ENCODE results near the gene ATP6V1F.

ATP6V1F gene

GRCh38 chr7:128865996-128866877 lies 3.6 kb downstream of the ATP6V1F start:
- no CpG with 5 or more reads among the region's 27 CpGs for WGBS (ENCODE audit: extremely low coverage, insufficient coverage, insufficient read length)
- Histone ChIP-seq H2BK120ac (ENCODE audit: insufficient read depth, low read length, poor library complexity) (no peak overlapping the region), H3K4me2 (ENCODE audit: low read length) (no peak overlapping the region), H3K79me1 (ENCODE audit: low read length) (peaks cover 8% of the 10 kb centered on the region), H2BK5ac (ENCODE audit: low read depth, low read length, poor library complexity) (no peak overlapping the region), H3K79me2 (ENCODE audit: control insufficient read depth, insufficient read depth, low read length, poor library complexity) (peaks cover 4% of the 10 kb centered on the region), H4K8ac (ENCODE audit: low read depth, low read length) (no peak overlapping the region), H2BK12ac (ENCODE audit: low read length) (no peak overlapping the region), H3K4ac (ENCODE audit: low read depth, low read length) (no peak overlapping the region), H3K23ac (ENCODE audit: low read length) (no peak overlapping the region), H3K4me3 (ENCODE audit: low read depth, low read length) (no peak overlapping the region), H2AFZ (ENCODE audit: insufficient read depth, low read length, poor library complexity) (no peak overlapping the region), H3K14ac (ENCODE audit: low read length) (no peak overlapping the region), H3K18ac (ENCODE audit: low read length) (no peak overlapping the region), H3K9me3 (ENCODE audit: insufficient read depth, low read depth, low read length) (no peaks in the 10 kb centered on the region), H3K36me3 (ENCODE audit: control insufficient read depth in 1 of 2, insufficient read depth in 2 of 2, low read length in 2 of 2) (peaks cover 16 to 18% of the 10 kb centered on the region in 2 experiments), H3K4me1 (ENCODE audit: control insufficient read depth in 1 of 2, insufficient read depth in 2 of 2, low read length in 2 of 2) (peaks cover 10 to 20% of the 10 kb centered on the region in 2 experiments), H2AK5ac (ENCODE audit: low read length) (no peak overlapping the region), H3K9ac (ENCODE audit: low read length) (no peak overlapping the region), H3K27ac (ENCODE audit: low read depth, low read length) (no peak overlapping the region), H4K91ac (ENCODE audit: low read depth, low read length) (no peak overlapping the region), H4K12ac (ENCODE audit: low read depth, low read length) (no peak overlapping the region), H3K27me3 (ENCODE audit: insufficient read depth, low read length) (peaks cover 27% of the 10 kb centered on the region)
- DNase-seq: no peak

- no peak overlapping the region for H3K23ac ChIP-seq (ENCODE audit: low read length)
- WGBS (ENCODE audit: extremely low coverage, insufficient coverage, insufficient read length): no CpG with 5 or more reads among the region's 4 CpGs
- H2BK120ac ChIP-seq (ENCODE audit: insufficient read depth, low read length, poor library complexity): no peak overlapping the region
- no peak overlapping the region for H4K12ac ChIP-seq (ENCODE audit: low read depth, low read length)
- peaks cover 10% of the 10 kb centered on the region for H3K79me1 ChIP-seq (ENCODE audit: low read length)
- peaks cover 27% of the 10 kb centered on the region for H3K27me3 ChIP-seq (ENCODE audit: insufficient read depth, low read length)
- DNase-seq: no peak
- H3K14ac ChIP-seq (ENCODE audit: low read length): no peak overlapping the region
- peaks cover 4% of the 10 kb centered on the region for H3K79me2 ChIP-seq (ENCODE audit: control insufficient read depth, insufficient read depth, low read length, poor library complexity)
- no peak overlapping the region for H3K9ac ChIP-seq (ENCODE audit: low read length)
- H3K4me2 ChIP-seq (ENCODE audit: low read length): no peak overlapping the region
- no peak overlapping the region for H4K91ac ChIP-seq (ENCODE audit: low read depth, low read length)
- H3K27ac ChIP-seq (ENCODE audit: low read depth, low read length): no peak overlapping the region
- no peak overlapping the region for H2AFZ ChIP-seq (ENCODE audit: insufficient read depth, low read length, poor library complexity)
- no peak overlapping the region for H3K4ac ChIP-seq (ENCODE audit: low read depth, low read length)
- H2AK5ac ChIP-seq (ENCODE audit: low read length): no peak overlapping the region
- H2BK12ac ChIP-seq (ENCODE audit: low read length): no peak overlapping the region
- no peak overlapping the region for H2BK5ac ChIP-seq (ENCODE audit: low read depth, low read length, poor library complexity)
- H3K18ac ChIP-seq (ENCODE audit: low read length): no peak overlapping the region
- peaks cover 13 to 24% of the 10 kb centered on the region in 2 experiments for H3K4me1 ChIP-seq (ENCODE audit: control insufficient read depth in 1 of 2, insufficient read depth in 2 of 2, low read length in 2 of 2)
- H3K36me3 ChIP-seq (ENCODE audit: control insufficient read depth in 1 of 2, insufficient read depth in 2 of 2, low read length in 2 of 2): peaks cover 16 to 18% of the 10 kb centered on the region in 2 experiments
- no peak overlapping the region for H4K8ac ChIP-seq (ENCODE audit: low read depth, low read length)
- no peak overlapping the region for H3K4me3 ChIP-seq (ENCODE audit: low read depth, low read length)
- H3K9me3 ChIP-seq (ENCODE audit: insufficient read depth, low read depth, low read length): no peaks in the 10 kb centered on the region
These were observed 4.6 kb downstream of the ATP6V1F start for GRCh38 chr7:128867241-128867640.

GRCh38 chr7:128867842-128868623 lies 5.4 kb downstream of the ATP6V1F start:
- no peak overlapping the region for H3K4me3 ChIP-seq (ENCODE audit: low read depth, low read length)
- no peak overlapping the region for H2BK5ac ChIP-seq (ENCODE audit: low read depth, low read length, poor library complexity)
- no peak overlapping the region for H3K23ac ChIP-seq (ENCODE audit: low read length)
- peaks cover 16 to 18% of the 10 kb centered on the region in 2 experiments for H3K36me3 ChIP-seq (ENCODE audit: control insufficient read depth in 1 of 2, insufficient read depth in 2 of 2, low read length in 2 of 2)
- H3K79me2 ChIP-seq (ENCODE audit: control insufficient read depth, insufficient read depth, low read length, poor library complexity): peaks cover under 1% of the 10 kb centered on the region
- no peak overlapping the region for H4K91ac ChIP-seq (ENCODE audit: low read depth, low read length)
- H3K27ac ChIP-seq (ENCODE audit: low read depth, low read length): no peak overlapping the region
- no peak for DNase-seq
- H3K9me3 ChIP-seq (ENCODE audit: insufficient read depth, low read depth, low read length): no peaks in the 10 kb centered on the region
- no peak overlapping the region for H4K8ac ChIP-seq (ENCODE audit: low read depth, low read length)
- H2AK5ac ChIP-seq (ENCODE audit: low read length): no peak overlapping the region
- H3K4me2 ChIP-seq (ENCODE audit: low read length): no peak overlapping the region
- no peak overlapping the region for H3K4ac ChIP-seq (ENCODE audit: low read depth, low read length)
- H3K9ac ChIP-seq (ENCODE audit: low read length): no peak overlapping the region
- no peak overlapping the region for H2AFZ ChIP-seq (ENCODE audit: insufficient read depth, low read length, poor library complexity)
- H3K14ac ChIP-seq (ENCODE audit: low read length): no peak overlapping the region
- H3K79me1 ChIP-seq (ENCODE audit: low read length): peaks cover 13% of the 10 kb centered on the region
- no peak overlapping the region for H2BK12ac ChIP-seq (ENCODE audit: low read length)
- no peak overlapping the region for H4K12ac ChIP-seq (ENCODE audit: low read depth, low read length)
- no CpG with 5 or more reads among the region's 11 CpGs for WGBS (ENCODE audit: extremely low coverage, insufficient coverage, insufficient read length)
- H3K27me3 ChIP-seq (ENCODE audit: insufficient read depth, low read length): peaks cover 27% of the 10 kb centered on the region
- H3K18ac ChIP-seq (ENCODE audit: low read length): no peak overlapping the region
- H3K4me1 ChIP-seq (ENCODE audit: control insufficient read depth in 1 of 2, insufficient read depth in 2 of 2, low read length in 2 of 2): peaks cover 21 to 32% of the 10 kb centered on the region in 2 experiments
- no peak overlapping the region for H2BK120ac ChIP-seq (ENCODE audit: insufficient read depth, low read length, poor library complexity)

- H3K27ac ChIP-seq (ENCODE audit: low read depth, low read length): no peak overlapping the region
- no peak overlapping the region for H4K8ac ChIP-seq (ENCODE audit: low read depth, low read length)
- H3K23ac ChIP-seq (ENCODE audit: low read length): no peak overlapping the region
- peaks cover 23 to 33% of the 10 kb centered on the region in 2 experiments for H3K4me1 ChIP-seq (ENCODE audit: control insufficient read depth in 1 of 2, insufficient read depth in 2 of 2, low read length in 2 of 2)
- H2BK120ac ChIP-seq (ENCODE audit: insufficient read depth, low read length, poor library complexity): no peak overlapping the region
- H4K91ac ChIP-seq (ENCODE audit: low read depth, low read length): no peak overlapping the region
- no peak for DNase-seq
- peak overlapping the region; percentile 96 for H3K4me2 ChIP-seq (ENCODE audit: low read length)
- H2AK5ac ChIP-seq (ENCODE audit: low read length): no peak overlapping the region
- H2BK5ac ChIP-seq (ENCODE audit: low read depth, low read length, poor library complexity): no peak overlapping the region
- H3K4ac ChIP-seq (ENCODE audit: low read depth, low read length): no peak overlapping the region
- peaks cover 13% of the 10 kb centered on the region for H3K79me1 ChIP-seq (ENCODE audit: low read length)
- H3K4me3 ChIP-seq (ENCODE audit: low read depth, low read length): peak overlapping the region; percentile 66
- H3K36me3 ChIP-seq (ENCODE audit: control insufficient read depth in 1 of 2, insufficient read depth in 2 of 2, low read length in 2 of 2): peaks cover 16 to 18% of the 10 kb centered on the region in 2 experiments
- H2BK12ac ChIP-seq (ENCODE audit: low read length): no peak overlapping the region
- H3K27me3 ChIP-seq (ENCODE audit: insufficient read depth, low read length): peaks cover 27% of the 10 kb centered on the region
- no peaks in the 10 kb centered on the region for H3K79me2 ChIP-seq (ENCODE audit: control insufficient read depth, insufficient read depth, low read length, poor library complexity)
- no peak overlapping the region for H4K12ac ChIP-seq (ENCODE audit: low read depth, low read length)
- no peak overlapping the region for H3K9ac ChIP-seq (ENCODE audit: low read length)
- no peaks in the 10 kb centered on the region for H3K9me3 ChIP-seq (ENCODE audit: insufficient read depth, low read depth, low read length)
- no peak overlapping the region for H3K14ac ChIP-seq (ENCODE audit: low read length)
- H3K18ac ChIP-seq (ENCODE audit: low read length): no peak overlapping the region
- WGBS (ENCODE audit: extremely low coverage, insufficient coverage, insufficient read length): no CpG with 5 or more reads among the region's 13 CpGs
- no peak overlapping the region for H2AFZ ChIP-seq (ENCODE audit: insufficient read depth, low read length, poor library complexity)
These were observed 6.0 kb downstream of the ATP6V1F start for GRCh38 chr7:128868624-128869137.
